Measurements from ENCODE around the gene PDZD7. TPM values are rescaled to one million over a fixed set of nuclear protein-coding genes. Genes with fewer than 3 reads are reported as not detected.

Gene PDZD7
- total RNA-seq, 1 donor from 2014 or later: not detected

GRCh38 chr10:101031796-101032636 lies 1.1 kb upstream of the PDZD7 start:
- peak; percentile 53 for DNase-seq (ENCODE audit: low spot score)
- Histone ChIP-seq H3K4me1 (peaks cover 43% of the 10 kb centered on the region), H3K4me3 (peak overlapping the region; percentile 40), H3K36me3 (no peaks in the 10 kb centered on the region), H3K4me2 (peak overlapping the region; percentile 81), H3K79me2 (ENCODE audit: low read depth) (no peaks in the 10 kb centered on the region), H3K9ac (no peak overlapping the region), H3K27ac (no peak overlapping the region), H3K9me3 (ENCODE audit: low read depth) (no peaks in the 10 kb centered on the region), H3F3A (ENCODE audit: low read depth) (peaks cover 13% of the 10 kb centered on the region), H2AFZ (replicated peaks) (no peak overlapping the region), H3K27me3 (peaks cover 84% of the 10 kb centered on the region), H4K20me1 (ENCODE audit: low read depth) (peaks cover 22% of the 10 kb centered on the region)
- no peaks in the 10 kb centered on the region for H3K9me3 Mint-ChIP-seq
- TF ChIP-seq EZH2 (IDR thresholded peaks at IDR 0.05): peak; percentile 59
- TF ChIP-seq, protein P1, sequence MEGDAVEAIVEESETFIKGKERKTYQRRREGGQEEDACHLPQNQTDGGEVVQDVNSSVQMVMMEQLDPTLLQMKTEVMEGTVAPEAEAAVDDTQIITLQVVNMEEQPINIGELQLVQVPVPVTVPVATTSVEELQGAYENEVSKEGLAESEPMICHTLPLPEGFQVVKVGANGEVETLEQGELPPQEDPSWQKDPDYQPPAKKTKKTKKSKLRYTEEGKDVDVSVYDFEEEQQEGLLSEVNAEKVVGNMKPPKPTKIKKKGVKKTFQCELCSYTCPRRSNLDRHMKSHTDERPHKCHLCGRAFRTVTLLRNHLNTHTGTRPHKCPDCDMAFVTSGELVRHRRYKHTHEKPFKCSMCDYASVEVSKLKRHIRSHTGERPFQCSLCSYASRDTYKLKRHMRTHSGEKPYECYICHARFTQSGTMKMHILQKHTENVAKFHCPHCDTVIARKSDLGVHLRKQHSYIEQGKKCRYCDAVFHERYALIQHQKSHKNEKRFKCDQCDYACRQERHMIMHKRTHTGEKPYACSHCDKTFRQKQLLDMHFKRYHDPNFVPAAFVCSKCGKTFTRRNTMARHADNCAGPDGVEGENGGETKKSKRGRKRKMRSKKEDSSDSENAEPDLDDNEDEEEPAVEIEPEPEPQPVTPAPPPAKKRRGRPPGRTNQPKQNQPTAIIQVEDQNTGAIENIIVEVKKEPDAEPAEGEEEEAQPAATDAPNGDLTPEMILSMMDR (IDR thresholded peaks at IDR 0.05): no peak
- peaks cover 18% of the 10 kb centered on the region for H3K27me3 Mint-ChIP-seq (ENCODE audit: insufficient read depth, low read depth)
- H3K36me3 Mint-ChIP-seq: no peaks in the 10 kb centered on the region
- peak overlapping the region; percentile 86 for H3K4me3 Mint-ChIP-seq
- peaks cover 47% of the 10 kb centered on the region for H3K4me1 Mint-ChIP-seq
- peak overlapping the region; percentile 62 for H3K27ac Mint-ChIP-seq

DNA sequence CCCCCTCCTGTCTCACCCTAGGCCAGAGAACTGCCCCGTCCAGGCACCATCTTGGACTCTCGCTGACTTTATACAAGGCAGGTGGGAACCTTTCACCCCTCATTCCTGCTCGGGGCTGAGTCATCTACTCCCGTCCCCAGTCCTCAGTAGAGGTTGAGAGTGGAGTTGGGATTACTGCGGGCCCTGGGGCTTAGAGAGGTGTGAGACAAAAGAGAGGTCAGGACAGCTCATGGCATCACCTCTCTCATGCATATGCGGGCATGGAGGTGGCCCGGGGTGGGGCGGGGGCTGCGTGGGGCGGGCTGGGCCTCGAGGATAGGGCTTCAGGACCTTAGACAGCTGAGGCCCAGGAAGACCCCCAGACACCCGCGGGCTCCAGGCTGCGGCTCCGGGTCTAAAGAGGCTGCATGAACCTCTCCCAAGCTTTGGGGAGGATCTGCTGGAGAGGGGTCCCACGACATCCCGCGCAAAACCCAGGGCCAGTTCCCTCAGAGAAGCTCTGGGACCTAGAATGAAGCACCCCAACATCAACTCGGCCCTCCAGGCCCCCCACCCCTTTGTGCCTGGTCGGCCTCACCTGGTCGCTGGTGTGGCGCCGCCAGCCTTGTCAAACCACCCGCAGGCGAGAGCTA lies 317 bp downstream of the PDZD7 start:
- Histone ChIP-seq H3F3A (ENCODE audit: low read depth) (peaks cover 13% of the 10 kb centered on the region), H3K36me3 (no peaks in the 10 kb centered on the region), H3K79me2 (ENCODE audit: low read depth) (no peaks in the 10 kb centered on the region), H3K9ac (no peak overlapping the region), H3K9me3 (ENCODE audit: low read depth) (no peaks in the 10 kb centered on the region), H3K27me3 (peaks cover 70% of the 10 kb centered on the region), H2AFZ (replicated peaks) (no peak overlapping the region), H3K4me2 (peak overlapping the region; percentile 81), H3K4me3 (peak overlapping the region; percentile 40), H4K20me1 (ENCODE audit: low read depth) (peaks cover 22% of the 10 kb centered on the region), H3K4me1 (peaks cover 47% of the 10 kb centered on the region), H3K27ac (no peak overlapping the region)
- peak; percentile 60 for DNase-seq (ENCODE audit: low spot score)
- H3K36me3 Mint-ChIP-seq: no peaks in the 10 kb centered on the region
- H3K9me3 Mint-ChIP-seq: no peaks in the 10 kb centered on the region
- peak overlapping the region; percentile 86 for H3K4me3 Mint-ChIP-seq
- no peak overlapping the region for H3K27ac Mint-ChIP-seq
- peaks cover 22% of the 10 kb centered on the region for H3K27me3 Mint-ChIP-seq (ENCODE audit: insufficient read depth, low read depth)
- peaks cover 51% of the 10 kb centered on the region for H3K4me1 Mint-ChIP-seq
- TF ChIP-seq, protein P1 (IDR thresholded peaks at IDR 0.05): no peak
- no peak for TF ChIP-seq EZH2 (IDR thresholded peaks at IDR 0.05)
- TF ChIP-seq EZH2phosphoT487 (IDR thresholded peaks at IDR 0.05): no peak

DNA sequence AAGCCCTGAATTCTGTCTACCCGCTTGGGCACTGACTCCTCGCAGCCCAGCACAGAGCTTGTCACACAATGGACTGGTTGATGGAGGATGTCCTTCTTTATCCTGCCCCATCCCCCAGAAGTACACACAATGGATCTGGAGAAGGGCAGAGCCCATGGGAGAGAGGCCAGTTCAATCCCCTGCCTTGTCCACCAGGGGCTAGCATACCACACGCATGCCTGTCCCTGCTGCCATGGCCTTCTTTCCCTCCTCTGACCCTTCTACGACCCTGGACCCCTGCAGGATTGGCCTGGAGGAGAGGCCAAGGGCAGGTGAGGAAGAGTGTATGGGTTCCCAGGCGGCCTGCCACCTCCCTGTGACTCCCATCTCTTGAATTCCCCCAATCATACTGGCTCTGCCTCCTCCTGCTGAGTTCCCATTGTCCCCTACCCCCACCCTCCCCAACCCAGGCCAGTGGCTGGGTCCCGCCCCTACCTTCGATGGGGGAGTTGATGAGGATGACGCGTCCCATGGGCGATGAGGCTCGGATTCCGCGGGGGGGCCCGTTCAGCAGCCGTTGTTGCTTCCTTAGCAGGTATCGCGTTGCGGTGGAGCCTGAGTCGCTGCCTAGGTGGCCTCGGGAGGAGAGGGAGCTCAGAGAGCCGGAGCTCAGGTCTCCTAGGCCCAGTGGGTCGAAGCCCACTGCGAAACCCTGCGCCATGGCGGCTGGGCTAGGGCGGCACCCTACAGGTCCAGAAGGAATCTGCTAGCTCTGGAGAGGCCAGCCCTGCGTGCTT lies 1.2 kb downstream of the PDZD7 start:
- TF ChIP-seq EZH2phosphoT487 (IDR thresholded peaks at IDR 0.05): no peak
- TF ChIP-seq EZH2 (IDR thresholded peaks at IDR 0.05): no peak
- TF ChIP-seq, protein P1 (IDR thresholded peaks at IDR 0.05): peak; percentile 44
- peaks cover 27% of the 10 kb centered on the region for H3K27me3 Mint-ChIP-seq (ENCODE audit: insufficient read depth, low read depth)
- Histone ChIP-seq H4K20me1 (ENCODE audit: low read depth) (peaks cover 22% of the 10 kb centered on the region), H3K9ac (no peak overlapping the region), H3K79me2 (ENCODE audit: low read depth) (no peaks in the 10 kb centered on the region), H3K9me3 (ENCODE audit: low read depth) (no peaks in the 10 kb centered on the region), H3K36me3 (no peaks in the 10 kb centered on the region), H3K4me1 (peaks cover 47% of the 10 kb centered on the region), H3F3A (ENCODE audit: low read depth) (peaks cover 13% of the 10 kb centered on the region), H3K4me3 (no peak overlapping the region), H3K4me2 (peak overlapping the region; percentile 81), H2AFZ (replicated peaks) (no peak overlapping the region), H3K27me3 (peaks cover 61% of the 10 kb centered on the region), H3K27ac (no peak overlapping the region)
- H3K9me3 Mint-ChIP-seq: no peaks in the 10 kb centered on the region
- DNase-seq (ENCODE audit: low spot score): peak; percentile 64
- no peaks in the 10 kb centered on the region for H3K36me3 Mint-ChIP-seq
- no peak overlapping the region for H3K4me3 Mint-ChIP-seq
- H3K4me1 Mint-ChIP-seq: peaks cover 53% of the 10 kb centered on the region
- no peak overlapping the region for H3K27ac Mint-ChIP-seq
